SK-N-SH treated with all-trans-retinoic acid at 6 μM for 48 hours (cell line): ENCODE measurements around the gene SDK2.

Experiments used
- ATAC-seq: fragments of 200-7000 bp; cut with Tn5 transposase; 3 replicates; pipeline ENCODE4 v1.9.1; 2020; ENCODE audit warnings: mild to moderate bottlenecking, moderate library complexity
- ARNTL ChIP-seq: fragments of 450-650 bp; formaldehyde crosslinking; IDR thresholded peaks from 2 replicates; pipeline ENCODE4 v1.5.0; 2020; ENCODE audit warnings: low read depth, mild to moderate bottlenecking, moderate library complexity, borderline replicate concordance
- BACH2 ChIP-seq: fragments of 250-450 bp; sonication (Bioruptor Pico); IDR thresholded peaks from 2 replicates; pipeline ENCODE4 v1.9.0; 2021; ENCODE audit warnings: mild to moderate bottlenecking, borderline replicate concordance
- CREB5 ChIP-seq: fragments of 250-450 bp; sonication (Bioruptor Pico); IDR thresholded peaks from 2 replicates; pipeline ENCODE4 v1.5.1; 2020; ENCODE audit warnings: low read depth, mild to moderate bottlenecking, moderate library complexity
- CSDC2 ChIP-seq: fragments of 250-450 bp; sonication (Bioruptor Pico); IDR thresholded peaks from 2 replicates; pipeline ENCODE4 v1.5.0; 2020; ENCODE audit warnings: mild to moderate bottlenecking, moderate library complexity
- CSRNP3 ChIP-seq: fragments of 250-450 bp; sonication (Bioruptor Pico); IDR thresholded peaks from 2 replicates; pipeline ENCODE4 v1.5.1; 2021; ENCODE audit warnings: mild to moderate bottlenecking, moderate library complexity
- ESRRG ChIP-seq: fragments of 250-450 bp; sonication (Bioruptor Pico); IDR thresholded peaks from 2 replicates; pipeline ENCODE4 v1.6.1; 2021; ENCODE audit warnings: mild to moderate bottlenecking
- GLIS3 ChIP-seq: fragments of 250-450 bp; sonication (Bioruptor Pico); IDR thresholded peaks from 2 replicates; pipeline ENCODE4 v1.5.0; 2020; ENCODE audit warnings: mild to moderate bottlenecking, moderate library complexity
- ISL1 ChIP-seq: fragments of 250-450 bp; sonication (Bioruptor Pico); IDR thresholded peaks from 2 replicates; pipeline ENCODE4 v2.1.2; 2022; ENCODE audit warnings: mild to moderate bottlenecking, moderate library complexity
- OSR1 ChIP-seq: fragments of 250-450 bp; sonication (Bioruptor Pico); IDR thresholded peaks from 2 replicates; pipeline ENCODE4 v1.8.0; 2022; ENCODE audit warnings: moderate library complexity, mild to moderate bottlenecking, inconsistent platforms
- PATZ1 ChIP-seq: fragments of 250-450 bp; sonication (Bioruptor Pico); IDR thresholded peaks from 2 replicates; pipeline ENCODE4 v1.8.0; 2020; ENCODE audit warnings: mild to moderate bottlenecking, moderate library complexity, borderline replicate concordance
- POU6F1 ChIP-seq: fragments of 250-450 bp; sonication (Bioruptor Pico); IDR thresholded peaks from 2 replicates; pipeline ENCODE4 v1.8.0; 2021; ENCODE audit warnings: low read depth, mild to moderate bottlenecking, moderate library complexity, borderline replicate concordance
- PPARA ChIP-seq: fragments of 250-450 bp; sonication (Bioruptor Pico); IDR thresholded peaks from 2 replicates; pipeline ENCODE4 v1.5.0; 2020; ENCODE audit warnings: mild to moderate bottlenecking, borderline replicate concordance
- RARB ChIP-seq: fragments of 250-450 bp; sonication (Bioruptor Pico); IDR thresholded peaks from 2 replicates; pipeline ENCODE4 v1.8.0; 2021; ENCODE audit warnings: mild to moderate bottlenecking, moderate library complexity
- SNAI2 ChIP-seq: fragments of 250-450 bp; sonication (Bioruptor Pico); IDR thresholded peaks from 2 replicates; pipeline ENCODE4 v1.5.0; 2020; ENCODE audit warnings: mild to moderate bottlenecking, moderate library complexity
- TOX ChIP-seq: fragments of 250-450 bp; sonication (Bioruptor Pico); IDR thresholded peaks from 2 replicates; pipeline ENCODE4 v1.8.0; 2021; ENCODE audit warnings: mild to moderate bottlenecking, moderate library complexity, borderline replicate concordance
- TSHZ2 ChIP-seq: fragments of 250-450 bp; sonication (Bioruptor Pico); IDR thresholded peaks from 2 replicates; pipeline ENCODE4 v1.5.0; 2020; ENCODE audit warnings: mild to moderate bottlenecking, moderate library complexity
- ZC3H10 ChIP-seq: fragments of 250-450 bp; sonication (Bioruptor Pico); IDR thresholded peaks from 2 replicates; pipeline ENCODE4 v1.5.1; 2021; ENCODE audit warnings: mild to moderate bottlenecking, moderate library complexity
- ZFP30 ChIP-seq: fragments of 450-650 bp; formaldehyde crosslinking; IDR thresholded peaks from 2 replicates; pipeline ENCODE4 v1.5.0; 2022; ENCODE audit warnings: mild to moderate bottlenecking, moderate library complexity
- ZNF565 ChIP-seq: fragments of 450-650 bp; formaldehyde crosslinking; conservative IDR thresholded peaks from 2 replicates; pipeline ENCODE4 v1.5.0; 2020; ENCODE audit warnings: low read depth, mild to moderate bottlenecking, moderate library complexity
- ZNF70 ChIP-seq: fragments of 450-650 bp; formaldehyde crosslinking; IDR thresholded peaks from 2 replicates; pipeline ENCODE4 v1.5.0; 2020; ENCODE audit warnings: mild to moderate bottlenecking, moderate library complexity
- ZNF8 ChIP-seq: fragments of 450-650 bp; formaldehyde crosslinking; IDR thresholded peaks from 2 replicates; pipeline ENCODE4 v1.5.0; 2020; ENCODE audit warnings: mild to moderate bottlenecking, moderate library complexity

Gene SDK2

GRCh38 chr17:73609060-73609459 lies 35.2 kb downstream of the SDK2 start:
- TF ChIP-seq GLIS3 (CRISPR knock-in tag) (no peak), CSDC2 (CRISPR knock-in tag) (no peak), ZC3H10 (CRISPR knock-in tag) (no peak), ZNF8 (CRISPR knock-in tag) (no peak), ESRRG (CRISPR knock-in tag) (no peak), PATZ1 (CRISPR knock-in tag) (no peak), RARB (no peak), TSHZ2 (CRISPR knock-in tag) (no peak), ZFP30 (CRISPR knock-in tag) (no peak), OSR1 (CRISPR knock-in tag) (no peak), ZNF70 (CRISPR knock-in tag) (no peak), ARNTL (CRISPR knock-in tag) (no peak), BACH2 (CRISPR knock-in tag) (no peak), SNAI2 (CRISPR knock-in tag) (no peak), PPARA (no peak), CSRNP3 (CRISPR knock-in tag) (no peak), TOX (CRISPR knock-in tag) (no peak), CREB5 (CRISPR knock-in tag) (no peak), ZNF565 (CRISPR knock-in tag) (no peak), POU6F1 (CRISPR knock-in tag) (no peak)
- ATAC-seq = no peak

GRCh38 chr17:73605444-73605843 lies 38.8 kb downstream of the SDK2 start:
- ATAC-seq = no peak
- no peak for TF ChIP-seq TOX (CRISPR knock-in tag)
- no peak for TF ChIP-seq ISL1 (CRISPR knock-in tag)
- TF ChIP-seq ZFP30 (CRISPR knock-in tag) = no peak
- TF ChIP-seq PATZ1 (CRISPR knock-in tag) = no peak
- no peak for TF ChIP-seq CSRNP3 (CRISPR knock-in tag)
- TF ChIP-seq BACH2 (CRISPR knock-in tag) = no peak
- TF ChIP-seq CREB5 (CRISPR knock-in tag) = no peak
- TF ChIP-seq POU6F1 (CRISPR knock-in tag) = no peak
- TF ChIP-seq ESRRG (CRISPR knock-in tag) = no peak
- TF ChIP-seq OSR1 (CRISPR knock-in tag) = no peak
